ENCODE data around the gene TUT1. TPM values are rescaled to one million over a fixed set of nuclear protein-coding genes. Genes with fewer than 3 reads are reported as not detected.

Gene TUT1
- total and polyA plus RNA-seq, 2 of the 4 experiments (the other 2 are of a cell fraction), result 4.3 to 10.1 TPM

DNA sequence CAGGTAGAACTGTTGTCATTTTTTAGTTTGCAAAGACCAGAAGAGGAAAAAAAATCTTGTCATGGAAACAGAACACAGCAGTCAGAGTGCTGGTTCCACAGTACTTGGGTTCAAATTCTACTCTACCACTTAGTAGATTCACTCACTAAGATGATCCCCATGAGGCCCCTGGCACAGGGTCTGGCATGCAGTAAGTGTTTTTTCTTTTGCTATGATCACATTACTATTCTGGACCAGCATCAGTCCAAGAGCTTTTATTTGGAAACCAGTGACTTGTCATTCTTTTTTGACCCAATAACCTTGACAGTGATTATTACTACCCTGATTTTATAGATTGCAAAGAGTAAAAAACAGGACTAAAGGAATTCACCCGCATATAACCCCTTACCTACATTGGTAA lies 21.7 kb downstream of the TUT1 start:
- WGBS, 2 experiments (ENCODE audit: extremely low coverage in 2 of 2, insufficient read length in 1 of 2), result no CpG with 5 or more reads among the region's 1 CpG

More for the DNA sequence above, 21.7 kb downstream of the TUT1 start:
- Histone ChIP-seq H3K9ac (ENCODE audit: low read depth, low read length) (no peak overlapping the region), H3K9me3 (ENCODE audit: control insufficient read depth, insufficient read depth, low read length) (no peaks in the 10 kb centered on the region), H3K4me1 (ENCODE audit: control insufficient read depth, insufficient read depth, low read length) (peaks cover 4% of the 10 kb centered on the region), H3K4ac (ENCODE audit: low read depth, low read length) (no peak overlapping the region), H3K14ac (replicated peaks; ENCODE audit: low read depth, low read length) (no peak overlapping the region), H2AK5ac (ENCODE audit: low read depth, low read length) (no peak overlapping the region), H4K5ac (ENCODE audit: low read depth, low read length) (no peak overlapping the region), H3K27ac (ENCODE audit: insufficient read depth, low read length) (no peak overlapping the region), H3K18ac (ENCODE audit: low read depth, low read length) (no peak overlapping the region), H3K79me1 (ENCODE audit: low read depth in 1 of 2, low read length in 2 of 2) (peaks cover 17 to 66% of the 10 kb centered on the region in 2 experiments), H2BK20ac (ENCODE audit: low read depth, low read length) (no peak overlapping the region), H4K8ac (ENCODE audit: low read depth in 2 of 2, low read length in 2 of 2) (no peak overlapping the region), H4K20me1 (ENCODE audit: insufficient read depth, low read length) (peaks cover 66% of the 10 kb centered on the region), H3K56ac (ENCODE audit: extremely low read depth, insufficient read depth, low read length) (no peak overlapping the region), H4K91ac (ENCODE audit: insufficient read depth, low read depth, low read length) (no peak overlapping the region), H3K36me3 (ENCODE audit: control insufficient read depth, insufficient read depth, low read length) (peaks cover 57% of the 10 kb centered on the region), H2AFZ (replicated peaks; ENCODE audit: low read length, poor library complexity) (no peak overlapping the region), H3K9me1 (ENCODE audit: insufficient read depth, low read length) (peaks cover 3% of the 10 kb centered on the region; the same call in 1 of the 2 replicates), H2BK15ac (ENCODE audit: low read depth, low read length) (no peak overlapping the region), H3K4me2 (ENCODE audit: low read depth, low read length) (no peak overlapping the region), H3K4me3 (ENCODE audit: insufficient read depth, low read depth, low read length) (no peak overlapping the region), H2AK9ac (replicated peaks; ENCODE audit: low read depth, low read length, poor library complexity) (no peak overlapping the region), H2BK5ac (ENCODE audit: low read depth, low read length, poor library complexity, severe bottlenecking) (no peak overlapping the region), H3K23ac (ENCODE audit: low read depth, low read length) (no peak overlapping the region), H3K27me3 (ENCODE audit: control insufficient read depth, insufficient read depth, low read length) (no peaks in the 10 kb centered on the region), H2BK120ac (ENCODE audit: low read depth, low read length) (no peak overlapping the region)
- no peak for DNase-seq
- in situ Hi-C loops (cut with MboI; ENCODE audit: low sequenced_read_pairs), result no loop called here
- intact Hi-C loops (cut with micrococcal nuclease), result no loop called here
- dilution Hi-C loops (cut with HindIII; ENCODE audit: low sequenced_read_pairs, unreplicated experiment), result no loop called here
- POLR2A ChIA-PET (ENCODE audit: unreplicated experiment), result interaction anchor here (1.1 kb wide), 1 partner anchor 9 kb away, joined by 4 read pairs; no protein-coding TSS in a partner anchor
- CTCF ChIA-PET, result interaction anchor here (1.8 kb wide), 1 partner anchor 9 kb away, joined by 6 read pairs; no protein-coding TSS in a partner anchor
- ATAC-seq (ENCODE audit: low read depth), result no peak
- no TSS peak for BruUV-seq (replicated peaks)
- TF ChIP-seq ELK1 (IDR thresholded peaks at IDR 0.05; ENCODE audit: borderline replicate concordance, low read depth, low read length), result no peak
- no peak for TF ChIP-seq RFX5 (IDR thresholded peaks at IDR 0.05; ENCODE audit: low read depth, low read length)
- TF ChIP-seq CEBPB (IDR thresholded peaks at IDR 0.05; ENCODE audit: low read depth, low read length), result no peak
- no peak for TF ChIP-seq MAZ (IDR thresholded peaks at IDR 0.05; ENCODE audit: borderline replicate concordance, low read depth, low read length)
- TF ChIP-seq, protein P1, sequence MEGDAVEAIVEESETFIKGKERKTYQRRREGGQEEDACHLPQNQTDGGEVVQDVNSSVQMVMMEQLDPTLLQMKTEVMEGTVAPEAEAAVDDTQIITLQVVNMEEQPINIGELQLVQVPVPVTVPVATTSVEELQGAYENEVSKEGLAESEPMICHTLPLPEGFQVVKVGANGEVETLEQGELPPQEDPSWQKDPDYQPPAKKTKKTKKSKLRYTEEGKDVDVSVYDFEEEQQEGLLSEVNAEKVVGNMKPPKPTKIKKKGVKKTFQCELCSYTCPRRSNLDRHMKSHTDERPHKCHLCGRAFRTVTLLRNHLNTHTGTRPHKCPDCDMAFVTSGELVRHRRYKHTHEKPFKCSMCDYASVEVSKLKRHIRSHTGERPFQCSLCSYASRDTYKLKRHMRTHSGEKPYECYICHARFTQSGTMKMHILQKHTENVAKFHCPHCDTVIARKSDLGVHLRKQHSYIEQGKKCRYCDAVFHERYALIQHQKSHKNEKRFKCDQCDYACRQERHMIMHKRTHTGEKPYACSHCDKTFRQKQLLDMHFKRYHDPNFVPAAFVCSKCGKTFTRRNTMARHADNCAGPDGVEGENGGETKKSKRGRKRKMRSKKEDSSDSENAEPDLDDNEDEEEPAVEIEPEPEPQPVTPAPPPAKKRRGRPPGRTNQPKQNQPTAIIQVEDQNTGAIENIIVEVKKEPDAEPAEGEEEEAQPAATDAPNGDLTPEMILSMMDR (conservative IDR thresholded peaks at IDR 0.05; ENCODE audit: low read depth, low read length), result no peak
- no peak for TF ChIP-seq FOS (IDR thresholded peaks at IDR 0.05; ENCODE audit: low read depth, low read length)
- no peak for TF ChIP-seq MXI1 (IDR thresholded peaks at IDR 0.05; ENCODE audit: borderline replicate concordance, low read depth, low read length)
- TF ChIP-seq POLR2A (IDR thresholded peaks at IDR 0.05; ENCODE audit: low read depth, low read length), result no peak
- TF ChIP-seq RCOR1 (IDR thresholded peaks at IDR 0.05; ENCODE audit: insufficient replicate concordance, low read length), result no peak
- no peak for TF ChIP-seq CHD1 (IDR thresholded peaks at IDR 0.05; ENCODE audit: low read depth, low read length)
